ENCODE results near the gene IL20. TPM values are rescaled to one million over a fixed set of nuclear protein-coding genes. Genes with fewer than 3 reads are reported as not detected.

IL20 gene
- total and polyA plus RNA-seq, 10 of the 15 experiments (the other 5 are each of a cell fraction or from before 2014, with no cell fraction given), result 0.08 to 0.13 TPM; not detected in 8

DNA sequence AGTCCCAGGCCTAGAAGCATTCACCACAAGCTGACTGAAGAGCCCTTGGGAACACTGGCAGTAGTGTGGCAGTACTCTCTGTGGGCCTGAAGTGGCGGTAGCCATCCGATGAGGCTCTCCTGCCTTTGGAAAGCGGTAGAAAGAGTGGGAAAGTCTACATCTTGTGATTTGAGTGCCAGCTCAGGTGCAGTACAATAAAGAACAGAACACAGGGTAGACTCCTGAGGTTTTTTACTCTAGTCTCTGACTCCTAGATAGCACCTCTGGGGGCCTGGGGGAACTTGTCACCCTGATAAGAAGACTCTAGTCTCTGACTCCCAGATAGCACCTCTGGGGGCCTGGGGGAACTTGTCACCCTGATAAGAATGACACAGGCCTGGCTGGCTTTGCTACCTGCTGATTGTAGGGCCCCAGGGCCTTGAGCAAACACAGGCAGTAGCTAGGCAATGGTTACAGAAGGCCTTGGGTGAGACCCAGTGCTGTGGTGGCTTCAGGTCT, 18.0 kb upstream of the IL20 start (continued):
- TF ChIP-seq, protein P1, sequence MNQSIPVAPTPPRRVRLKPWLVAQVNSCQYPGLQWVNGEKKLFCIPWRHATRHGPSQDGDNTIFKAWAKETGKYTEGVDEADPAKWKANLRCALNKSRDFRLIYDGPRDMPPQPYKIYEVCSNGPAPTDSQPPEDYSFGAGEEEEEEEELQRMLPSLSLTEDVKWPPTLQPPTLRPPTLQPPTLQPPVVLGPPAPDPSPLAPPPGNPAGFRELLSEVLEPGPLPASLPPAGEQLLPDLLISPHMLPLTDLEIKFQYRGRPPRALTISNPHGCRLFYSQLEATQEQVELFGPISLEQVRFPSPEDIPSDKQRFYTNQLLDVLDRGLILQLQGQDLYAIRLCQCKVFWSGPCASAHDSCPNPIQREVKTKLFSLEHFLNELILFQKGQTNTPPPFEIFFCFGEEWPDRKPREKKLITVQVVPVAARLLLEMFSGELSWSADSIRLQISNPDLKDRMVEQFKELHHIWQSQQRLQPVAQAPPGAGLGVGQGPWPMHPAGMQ (IDR thresholded peaks at IDR 0.05; ENCODE audit: borderline replicate concordance), result no peak
- TF ChIP-seq YY1 (IDR thresholded peaks at IDR 0.05; ENCODE audit: low read depth, low read length) (no peak), YBX1 (IDR thresholded peaks at IDR 0.05) (no peak), CHD4 (IDR thresholded peaks at IDR 0.05) (no peak), ZNF24 (IDR thresholded peaks at IDR 0.05) (no peak), BCLAF1 (IDR thresholded peaks at IDR 0.05) (no peak), STAT1 (conservative IDR thresholded peaks at IDR 0.05) (no peak)

DNA sequence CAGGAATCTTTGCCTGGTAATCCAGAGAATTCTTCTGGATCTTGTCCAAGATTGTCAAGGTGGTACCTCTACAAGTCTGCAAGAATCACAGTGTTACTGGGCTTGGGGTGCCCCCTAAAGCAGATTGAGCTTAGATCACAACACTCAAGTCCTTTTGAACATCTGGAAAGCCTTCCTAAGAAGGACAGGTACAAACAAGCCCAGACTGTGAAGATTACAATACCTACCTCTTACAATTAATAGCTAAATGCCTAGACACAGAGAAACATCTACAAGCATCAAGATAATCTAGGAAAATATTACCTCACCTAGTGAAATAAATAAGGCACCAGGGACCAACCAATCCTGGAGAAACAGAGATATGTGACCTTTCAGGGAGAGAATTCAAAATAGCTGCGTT, 17.5 kb upstream of the IL20 start:
- BruUV-seq (replicated peaks), result no TSS peak
- FAIRE-seq, result no peak
- no peaks in the 10 kb centered on the region for H3K27me3 ChIP-seq (replicated peaks in 1 of 2; ENCODE audit: control insufficient read depth in 2 of 2, insufficient read depth in 2 of 2, low read length in 1 of 2)
- 58% methylated on average over 1 of the region's 1 CpG for WGBS (ENCODE audit: insufficient coverage, insufficient replicate concordance, low lambda C conversion rate, missing lambda C conversion rate)
- no peaks in the 10 kb centered on the region; the same call in 2 of the 3 replicates for H3K9me3 ChIP-seq (replicated peaks; ENCODE audit: control insufficient read depth, insufficient read depth, low read length)
- H3K36me3 ChIP-seq (ENCODE audit: control insufficient read depth in 2 of 2, insufficient read depth in 2 of 2, low read length in 1 of 2), result no peaks in the 10 kb centered on the region
- H2AFZ ChIP-seq (ENCODE audit: control insufficient read depth, low read depth, low read length), result no peak overlapping the region
- no peak for DNase-seq (ENCODE audit: low read depth, low spot score)
- intact Hi-C loops (cut with micrococcal nuclease; ENCODE audit: unreplicated experiment) (no loop called here), in situ Hi-C loops (cut with MboI) (no loop called here)
- TF ChIP-seq SKIL (IDR thresholded peaks at IDR 0.05; ENCODE audit: low read depth, poor library complexity, severe bottlenecking) (no peak), SRF (IDR thresholded peaks at IDR 0.05; ENCODE audit: low read depth in 2 of 2, low read length in 2 of 2) (no peak), MLLT1 (IDR thresholded peaks at IDR 0.05) (no peak), CBFB (IDR thresholded peaks at IDR 0.05; ENCODE audit: low read depth) (no peak)
- no peak for ATAC-seq
- H3K27ac ChIP-seq (ENCODE audit: control insufficient read depth, insufficient read depth), result no peak overlapping the region
- no peak overlapping the region for H3K9ac ChIP-seq (ENCODE audit: control insufficient read depth, insufficient read depth, low read length)
- CTCF ChIA-PET, result interaction anchor here (0.9 to 3.9 kb wide), 5 partner anchors 38 to 184 kb away, joined by 3 to 13 read pairs (median 5); no protein-coding TSS in a partner anchor
- no peaks in the 10 kb centered on the region for H4K20me1 ChIP-seq (ENCODE audit: control insufficient read depth, insufficient read depth)
- RAD21 ChIA-PET (ENCODE audit: unreplicated experiment), result no interaction called here
- no peak overlapping the region for H3K4me2 ChIP-seq (ENCODE audit: control insufficient read depth, insufficient read depth)
- H3K4me3 ChIP-seq, result no peak overlapping the region
- POLR2A ChIA-PET, result no interaction called here
- no peaks in the 10 kb centered on the region for H3K4me1 ChIP-seq (ENCODE audit: control insufficient read depth, insufficient read depth, low read length)
- H3K79me2 ChIP-seq (ENCODE audit: control insufficient read depth, insufficient read depth, low read length), result no peaks in the 10 kb centered on the region
- SMC1A ChIA-PET (ENCODE audit: uncharacterized antibody, unreplicated experiment), result interaction anchor here (0.9 to 2.3 kb wide), 4 partner anchors 12 to 86 kb away, joined by 4 to 7 read pairs (median 4); no protein-coding TSS in a partner anchor

All from GM12878 (cell line).